Measurements from ENCODE around the gene FARS2.

Gene FARS2

DNA sequence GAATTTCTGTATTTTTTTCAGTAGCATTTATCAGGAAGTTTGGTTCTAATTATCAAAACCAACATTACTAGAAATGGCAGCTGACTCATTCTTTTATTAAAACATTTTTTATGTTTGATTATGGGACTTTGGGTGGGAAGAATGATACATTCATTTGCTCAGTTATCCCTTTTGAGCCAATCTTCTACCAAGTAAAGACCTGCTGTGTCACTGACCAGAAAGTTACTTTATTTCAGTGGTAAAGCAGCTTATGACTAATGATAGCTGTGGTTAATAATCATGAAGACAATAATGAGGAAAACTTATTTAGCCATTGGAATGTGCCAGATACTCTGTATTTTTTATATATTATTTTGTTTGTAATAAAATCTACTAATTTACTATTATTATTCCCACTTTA lies 142.3 kb downstream of the FARS2 start:
- Histone ChIP-seq H3K4me1 (ENCODE audit: control insufficient read depth, insufficient read depth, low read length) (no peaks in the 10 kb centered on the region), H3K36me3 (ENCODE audit: control insufficient read depth in 2 of 2, insufficient read depth in 1 of 2, low read length in 2 of 2) (no peaks in the 10 kb centered on the region), H3K9me3 (ENCODE audit: control insufficient read depth, insufficient read depth, low read depth, low read length) (no peaks in the 10 kb centered on the region), H3K27ac (ENCODE audit: extremely low read depth, low read depth, low read length) (no peak overlapping the region), H3K4me3 (ENCODE audit: low read depth, low read length) (no peak overlapping the region)
- TF ChIP-seq ZNF114 (tag by site-specific recombination; IDR thresholded peaks at IDR 0.05) (no peak), ZNF202 (tag by site-specific recombination; IDR thresholded peaks at IDR 0.05; ENCODE audit: borderline replicate concordance) (no peak), ZNF266 (tag by site-specific recombination; IDR thresholded peaks at IDR 0.05; ENCODE audit: low read depth) (no peak), ZNF510 (tag by site-specific recombination; IDR thresholded peaks at IDR 0.05; ENCODE audit: insufficient replicate concordance) (no peak), ZNF174 (tag by site-specific recombination; IDR thresholded peaks at IDR 0.05) (no peak), ZNF837 (tag by site-specific recombination; IDR thresholded peaks at IDR 0.05) (no peak), GFI1B (tag by site-specific recombination; IDR thresholded peaks at IDR 0.05) (no peak), ZNF184 (tag by site-specific recombination; IDR thresholded peaks at IDR 0.05) (no peak), ZNF146 (tag by site-specific recombination; IDR thresholded peaks at IDR 0.05) (no peak), ZNF791 (tag by site-specific recombination; IDR thresholded peaks at IDR 0.05) (no peak), ZNF600 (tag by site-specific recombination; IDR thresholded peaks at IDR 0.05) (no peak), ZNF621 (tag by site-specific recombination; IDR thresholded peaks at IDR 0.05) (no peak), OVOL3 (tag by site-specific recombination; IDR thresholded peaks at IDR 0.05) (no peak), ZBTB8A (tag by site-specific recombination; IDR thresholded peaks at IDR 0.05) (no peak), ZNF548 (tag by site-specific recombination; IDR thresholded peaks at IDR 0.05) (no peak), ZSCAN23 (tag by site-specific recombination; IDR thresholded peaks at IDR 0.05) (no peak), ZNF707 (tag by site-specific recombination; IDR thresholded peaks at IDR 0.05) (no peak)
- TF ChIP-seq, protein P1, sequence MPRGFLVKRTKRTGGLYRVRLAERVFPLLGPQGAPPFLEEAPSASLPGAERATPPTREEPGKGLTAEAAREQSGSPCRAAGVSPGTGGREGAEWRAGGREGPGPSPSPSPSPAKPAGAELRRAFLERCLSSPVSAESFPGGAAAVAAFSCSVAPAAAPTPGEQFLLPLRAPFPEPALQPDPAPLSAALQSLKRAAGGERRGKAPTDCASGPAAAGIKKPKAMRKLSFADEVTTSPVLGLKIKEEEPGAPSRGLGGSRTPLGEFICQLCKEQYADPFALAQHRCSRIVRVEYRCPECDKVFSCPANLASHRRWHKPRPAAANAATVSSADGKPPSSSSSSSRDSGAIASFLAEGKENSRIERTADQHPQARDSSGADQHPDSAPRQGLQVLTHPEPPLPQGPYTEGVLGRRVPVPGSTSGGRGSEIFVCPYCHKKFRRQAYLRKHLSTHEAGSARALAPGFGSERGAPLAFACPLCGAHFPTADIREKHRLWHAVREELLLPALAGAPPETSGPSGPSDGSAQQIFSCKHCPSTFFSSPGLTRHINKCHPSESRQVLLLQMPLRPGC (tag by site-specific recombination; IDR thresholded peaks at IDR 0.05): no peak
- TF ChIP-seq, protein P2, sequence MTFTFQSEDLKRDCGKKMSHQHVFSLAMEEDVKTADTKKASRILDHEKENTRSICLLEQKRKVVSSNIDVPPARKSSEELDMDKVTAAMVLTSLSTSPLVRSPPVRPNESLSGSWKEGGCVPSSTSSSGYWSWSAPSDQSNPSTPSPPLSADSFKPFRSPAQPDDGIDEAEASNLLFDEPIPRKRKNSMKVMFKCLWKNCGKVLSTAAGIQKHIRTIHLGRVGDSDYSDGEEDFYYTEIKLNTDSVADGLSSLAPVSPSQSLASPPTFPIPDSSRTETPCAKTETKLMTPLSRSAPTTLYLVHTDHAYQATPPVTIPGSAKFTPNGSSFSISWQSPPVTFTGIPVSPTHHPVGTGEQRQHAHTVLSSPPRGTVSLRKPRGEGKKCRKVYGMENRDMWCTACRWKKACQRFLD (tag by site-specific recombination; IDR thresholded peaks at IDR 0.05): no peak
- TF ChIP-seq, protein P3, sequence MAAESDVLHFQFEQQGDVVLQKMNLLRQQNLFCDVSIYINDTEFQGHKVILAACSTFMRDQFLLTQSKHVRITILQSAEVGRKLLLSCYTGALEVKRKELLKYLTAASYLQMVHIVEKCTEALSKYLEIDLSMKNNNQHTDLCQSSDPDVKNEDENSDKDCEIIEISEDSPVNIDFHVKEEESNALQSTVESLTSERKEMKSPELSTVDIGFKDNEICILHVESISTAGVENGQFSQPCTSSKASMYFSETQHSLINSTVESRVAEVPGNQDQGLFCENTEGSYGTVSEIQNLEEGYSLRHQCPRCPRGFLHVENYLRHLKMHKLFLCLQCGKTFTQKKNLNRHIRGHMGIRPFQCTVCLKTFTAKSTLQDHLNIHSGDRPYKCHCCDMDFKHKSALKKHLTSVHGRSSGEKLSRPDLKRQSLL (tag by site-specific recombination; IDR thresholded peaks at IDR 0.05): no peak
- ChIA-PET POLR2A (no interaction called here), CTCF (interaction anchor here (0.7 to 3.7 kb wide), 8 partner anchors 7 to 260 kb away, joined by 3 to 28 read pairs (median 7); no protein-coding TSS in a partner anchor)

DNA sequence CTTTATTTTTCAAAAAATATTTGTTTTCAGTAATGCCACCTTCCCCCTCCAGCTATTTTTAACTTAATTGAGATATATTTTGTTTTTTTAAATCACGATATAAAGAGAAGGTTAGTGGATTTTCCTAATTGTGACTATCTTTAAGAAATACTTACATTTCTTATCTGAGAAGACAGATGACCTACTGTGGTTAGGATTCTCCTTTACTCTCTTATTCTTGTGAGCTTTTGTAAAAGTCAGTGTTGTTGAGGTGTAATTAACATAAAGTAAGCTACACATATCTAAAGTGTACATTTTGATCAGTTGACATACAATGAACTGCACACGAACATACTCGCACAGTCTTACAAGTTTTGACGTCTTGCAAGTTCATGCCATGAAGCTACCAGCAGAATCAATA lies 144.7 kb downstream of the FARS2 start:
- Histone ChIP-seq H3K4me1 (ENCODE audit: control insufficient read depth, insufficient read depth, low read length) (no peaks in the 10 kb centered on the region), H3K9me3 (ENCODE audit: control insufficient read depth, insufficient read depth, low read depth, low read length) (no peaks in the 10 kb centered on the region), H3K4me3 (ENCODE audit: low read depth, low read length) (no peak overlapping the region), H3K27ac (ENCODE audit: extremely low read depth, low read depth, low read length) (no peak overlapping the region), H3K36me3 (ENCODE audit: control insufficient read depth in 2 of 2, insufficient read depth in 1 of 2, low read length in 2 of 2) (no peaks in the 10 kb centered on the region)
- POLR2A ChIA-PET: interaction anchor here (0.5 kb wide), 1 partner anchor 62 kb away, joined by 4 read pairs; no protein-coding TSS in a partner anchor
- CTCF ChIA-PET: interaction anchor here (0.7 kb wide), 1 partner anchor 181 kb away, joined by 3 read pairs; no protein-coding TSS in a partner anchor
- TF ChIP-seq, protein P4, sequence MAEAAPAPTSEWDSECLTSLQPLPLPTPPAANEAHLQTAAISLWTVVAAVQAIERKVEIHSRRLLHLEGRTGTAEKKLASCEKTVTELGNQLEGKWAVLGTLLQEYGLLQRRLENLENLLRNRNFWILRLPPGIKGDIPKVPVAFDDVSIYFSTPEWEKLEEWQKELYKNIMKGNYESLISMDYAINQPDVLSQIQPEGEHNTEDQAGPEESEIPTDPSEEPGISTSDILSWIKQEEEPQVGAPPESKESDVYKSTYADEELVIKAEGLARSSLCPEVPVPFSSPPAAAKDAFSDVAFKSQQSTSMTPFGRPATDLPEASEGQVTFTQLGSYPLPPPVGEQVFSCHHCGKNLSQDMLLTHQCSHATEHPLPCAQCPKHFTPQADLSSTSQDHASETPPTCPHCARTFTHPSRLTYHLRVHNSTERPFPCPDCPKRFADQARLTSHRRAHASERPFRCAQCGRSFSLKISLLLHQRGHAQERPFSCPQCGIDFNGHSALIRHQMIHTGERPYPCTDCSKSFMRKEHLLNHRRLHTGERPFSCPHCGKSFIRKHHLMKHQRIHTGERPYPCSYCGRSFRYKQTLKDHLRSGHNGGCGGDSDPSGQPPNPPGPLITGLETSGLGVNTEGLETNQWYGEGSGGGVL (tag by site-specific recombination; IDR thresholded peaks at IDR 0.05): no peak
- TF ChIP-seq ZBTB48 (tag by site-specific recombination; IDR thresholded peaks at IDR 0.05) (no peak), ZSCAN30 (tag by site-specific recombination; IDR thresholded peaks at IDR 0.05) (no peak), ZFHX2 (tag by site-specific recombination; conservative IDR thresholded peaks at IDR 0.05) (no peak), ZNF239 (tag by site-specific recombination; IDR thresholded peaks at IDR 0.05) (no peak), GLIS1 (tag by site-specific recombination; IDR thresholded peaks at IDR 0.05) (no peak), ZNF37A (tag by site-specific recombination; IDR thresholded peaks at IDR 0.05) (no peak), ZNF560 (tag by site-specific recombination; IDR thresholded peaks at IDR 0.05; ENCODE audit: borderline replicate concordance) (no peak), ZNF19 (tag by site-specific recombination; IDR thresholded peaks at IDR 0.05; ENCODE audit: low read depth) (no peak)
- TF ChIP-seq, protein P5, sequence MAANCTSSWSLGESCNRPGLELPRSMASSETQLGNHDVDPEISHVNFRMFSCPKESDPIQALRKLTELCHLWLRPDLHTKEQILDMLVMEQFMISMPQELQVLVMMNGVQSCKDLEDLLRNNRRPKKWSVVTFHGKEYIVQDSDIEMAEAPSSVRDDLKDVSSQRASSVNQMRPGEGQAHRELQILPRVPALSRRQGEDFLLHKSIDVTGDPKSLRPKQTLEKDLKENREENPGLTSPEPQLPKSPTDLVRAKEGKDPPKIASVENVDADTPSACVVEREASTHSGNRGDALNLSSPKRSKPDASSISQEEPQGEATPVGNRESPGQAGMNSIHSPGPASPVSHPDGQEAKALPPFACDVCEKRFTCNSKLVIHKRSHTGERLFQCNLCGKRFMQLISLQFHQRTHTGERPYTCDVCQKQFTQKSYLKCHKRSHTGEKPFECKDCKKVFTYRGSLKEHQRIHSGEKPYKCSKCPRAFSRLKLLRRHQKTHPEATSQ (tag by site-specific recombination; IDR thresholded peaks at IDR 0.05): no peak
